NCI-H82 (cell line): Measurements from ENCODE around the gene SDF2.

ENCODE experiments used
- DNase-seq: peaks from one replicate; lab custom pipeline; 2025; lab: John Stamatoyannopoulos, UW

Gene SDF2

GRCh38 chr17:28661635-28662526 is at the start of gene SDF2, which contains the start of gene SUPT6H:
TSS of gene SDF2 (minus strand) at chr17:28661906. CDS start at chr17:28661876, 30 bp downstream.
TSS of gene SUPT6H (plus strand) at chr17:28662205. CDS start at chr17:28673402, 11,197 bp downstream.
- DNase-seq: peak; percentile 94

- DNase-seq: peak; percentile 99
Measured at GRCh38 chr17:28710861-28711722, 49.4 kb upstream of the SDF2 start.

GRCh38 chr17:28707339-28707720 is 45.6 kb upstream of the SDF2 start:
- DNase-seq: no peak

GRCh38 chr17:28706471-28707338 is 45.0 kb upstream of the SDF2 start:
- no peak for DNase-seq

GRCh38 chr17:28705728-28706334 is 44.1 kb upstream of the SDF2 start:
- no peak for DNase-seq

GRCh38 chr17:28705074-28705659 is 43.5 kb upstream of the SDF2 start:
- DNase-seq: no peak

GRCh38 chr17:28704219-28704858 is 42.6 kb upstream of the SDF2 start:
- DNase-seq: no peak

- DNase-seq: no peak
Measured at GRCh38 chr17:28703552-28704218, 42.0 kb upstream of the SDF2 start.

GRCh38 chr17:28702752-28703150 is 41.0 kb upstream of the SDF2 start:
- no peak for DNase-seq

GRCh38 chr17:28702026-28702751 is 40.5 kb upstream of the SDF2 start:
- no peak for DNase-seq

GRCh38 chr17:28700830-28701492 is 39.3 kb upstream of the SDF2 start:
- no peak for DNase-seq

GRCh38 chr17:28700278-28700677 is 38.6 kb upstream of the SDF2 start:
- no peak for DNase-seq

- DNase-seq: no peak
Measured at GRCh38 chr17:28698253-28698941, 36.7 kb upstream of the SDF2 start.

- DNase-seq: no peak
Measured at GRCh38 chr17:28693869-28694268, 32.2 kb upstream of the SDF2 start.

- DNase-seq: no peak
Measured at GRCh38 chr17:28689011-28689410, 27.3 kb upstream of the SDF2 start.

GRCh38 chr17:28688481-28688880 is 26.8 kb upstream of the SDF2 start:
- DNase-seq: no peak

- peak; percentile 68 for DNase-seq
Measured at GRCh38 chr17:28686296-28686695, 24.6 kb upstream of the SDF2 start.

- DNase-seq: no peak
Measured at GRCh38 chr17:28685366-28685765, 23.7 kb upstream of the SDF2 start.
